Stimulated activated naive CD4-positive, alpha-beta T cell treated with Interleukin-2 at 50 U/mL for 16 hours (primary cell): ENCODE data around the gene CHGA.

Experiments
- DNase-seq: peaks from one replicate; lab custom pipeline; 2025; lab: John Stamatoyannopoulos, UW

The CHGA gene

GRCh38 chr14:92903359-92903758 lies 19.6 kb upstream of the CHGA start:
- no peak for DNase-seq

- DNase-seq = no peak
Observed at GRCh38 chr14:92905667-92906066, 17.3 kb upstream of the CHGA start.

- DNase-seq = no peak
Observed at GRCh38 chr14:92906420-92906819, 16.5 kb upstream of the CHGA start.

- DNase-seq = no peak
Observed at GRCh38 chr14:92906823-92907222, 16.1 kb upstream of the CHGA start.

- DNase-seq = no peak
Observed at GRCh38 chr14:92907316-92907911, 15.5 kb upstream of the CHGA start.

GRCh38 chr14:92914087-92914656 lies 8.8 kb upstream of the CHGA start:
- peak; percentile 18 for DNase-seq

- no peak for DNase-seq
Observed at GRCh38 chr14:92916201-92916600, 6.7 kb upstream of the CHGA start.

- no peak for DNase-seq
Observed at GRCh38 chr14:92917041-92917940, 5.7 kb upstream of the CHGA start.

- no peak for DNase-seq
Observed at GRCh38 chr14:92917956-92918355, 5.0 kb upstream of the CHGA start.

GRCh38 chr14:92920001-92920400 lies 2.9 kb upstream of the CHGA start:
- DNase-seq = no peak

GRCh38 chr14:92922155-92922735 lies 705 bp upstream of the CHGA start:
- DNase-seq = no peak

GRCh38 chr14:92923744-92924103 lies 774 bp downstream of the CHGA start:
- DNase-seq = no peak

GRCh38 chr14:92924247-92924646 lies 1.3 kb downstream of the CHGA start:
- DNase-seq = no peak

- no peak for DNase-seq
Observed at GRCh38 chr14:92925446-92925845, 2.5 kb downstream of the CHGA start.

- no peak for DNase-seq
Observed at GRCh38 chr14:92926180-92926845, 3.4 kb downstream of the CHGA start.

GRCh38 chr14:92926931-92927330 lies 4.0 kb downstream of the CHGA start:
- no peak for DNase-seq

GRCh38 chr14:92927349-92928257 lies 4.7 kb downstream of the CHGA start:
- DNase-seq = no peak

GRCh38 chr14:92928258-92928629 lies 5.3 kb downstream of the CHGA start:
- no peak for DNase-seq

GRCh38 chr14:92928961-92929688 lies 6.2 kb downstream of the CHGA start:
- no peak for DNase-seq
